Measurements from ENCODE around the gene GTF2A1L.

- no peak for TF ChIP-seq EZH2 (IDR thresholded peaks at IDR 0.05)
- TF ChIP-seq POLR2AphosphoS5 (IDR thresholded peaks at IDR 0.05; ENCODE audit: borderline replicate concordance, low read depth, low read length): no peak
- TF ChIP-seq FOXP2 (optimal IDR thresholded peaks at IDR 0.05; ENCODE audit: control extremely low read depth, extremely low read length, insufficient read depth): no peak
These were observed 29.7 kb upstream of the GTF2A1L start for GRCh38 chr2:48587961-48588360.

Data from SK-N-MC (cell line).